Nephron (organoid): Measurements from ENCODE around the gene CLDN16.

Experiments used
- H3K27ac Mint-ChIP-seq, 3 experiments: 2 replicates each; pipeline ENCODE4 v1.8.0; 2020; ENCODE audit warnings: mixed read lengths in 3 of 3, mild to moderate bottlenecking in 2 of 3, moderate library complexity in 1 of 3
- H3K27me3 Mint-ChIP-seq: 2 replicates; pipeline ENCODE4 v1.8.0; 2021; ENCODE audit warnings: low read depth, mild to moderate bottlenecking, moderate library complexity, mixed read lengths
- H3K36me3 Mint-ChIP-seq: 2 replicates; pipeline ENCODE4 v1.8.0; 2020; ENCODE audit warnings: low read depth, mixed read lengths
- H3K4me1 Mint-ChIP-seq: 2 replicates; pipeline ENCODE4 v1.8.0; 2020; ENCODE audit warnings: mixed read lengths
- H3K4me3 Mint-ChIP-seq, 3 experiments: 2 replicates each; pipeline ENCODE4 v1.8.0; 2020; ENCODE audit warnings: mild to moderate bottlenecking in 3 of 3, mixed read lengths in 3 of 3, moderate library complexity in 2 of 3
- H3K9me3 Mint-ChIP-seq: 2 replicates; pipeline ENCODE4 v1.8.0; 2020; ENCODE audit warnings: mixed read lengths
- CTCF ChIP-seq, 3 experiments: fragments of 200-600 bp; sonication (generic); IDR thresholded peaks; one replicate each; pipeline ENCODE4 v1.5.0; 2021; ENCODE audit warnings: antibody characterized with exemption in 3 of 3; ENCODE audit not compliant: unreplicated experiment in 3 of 3

Gene CLDN16

GRCh38 chr3:190345878-190346277, 42.1 kb upstream of the CLDN16 start:
- Mint-ChIP-seq H3K4me3 (no peak overlapping the region), H3K27ac (peak overlapping the region; percentile 87 to 90 (median 88)), H3K9me3 (peaks cover 7% of the 10 kb centered on the region), H3K4me1 (peaks cover 13% of the 10 kb centered on the region), H3K27me3 (no peaks in the 10 kb centered on the region), H3K36me3 (no peaks in the 10 kb centered on the region)
- no peak for TF ChIP-seq CTCF (IDR thresholded peaks at IDR 0.05; ENCODE audit: unreplicated experiment in 3 of 3)

- Mint-ChIP-seq H3K9me3 (peaks cover 7% of the 10 kb centered on the region), H3K27ac (peak overlapping the region in 2 of 3 experiments; percentile 67 to 87), H3K4me1 (peaks cover 17% of the 10 kb centered on the region), H3K36me3 (no peaks in the 10 kb centered on the region), H3K27me3 (no peaks in the 10 kb centered on the region), H3K4me3 (no peak overlapping the region)
- TF ChIP-seq CTCF (IDR thresholded peaks at IDR 0.05; ENCODE audit: unreplicated experiment in 3 of 3), result no peak
These were observed 41.4 kb upstream of the CLDN16 start for GRCh38 chr3:190346541-190346940.

- TF ChIP-seq CTCF (IDR thresholded peaks at IDR 0.05; ENCODE audit: unreplicated experiment in 3 of 3), result no peak
- peaks cover 6% of the 10 kb centered on the region for H3K4me1 Mint-ChIP-seq
- no peaks in the 10 kb centered on the region for H3K27me3 Mint-ChIP-seq
- H3K9me3 Mint-ChIP-seq, result peaks cover 2% of the 10 kb centered on the region
- H3K36me3 Mint-ChIP-seq, result no peaks in the 10 kb centered on the region
- no peak overlapping the region for H3K4me3 Mint-ChIP-seq
- H3K27ac Mint-ChIP-seq, result no peak overlapping the region
These were observed 35.0 kb upstream of the CLDN16 start for GRCh38 chr3:190352861-190353457.

- Mint-ChIP-seq H3K4me3 (no peak overlapping the region), H3K27ac (no peak overlapping the region), H3K36me3 (no peaks in the 10 kb centered on the region)
These were observed 31.7 kb upstream of the CLDN16 start for GRCh38 chr3:190356246-190356645.

GRCh38 chr3:190357468-190357867, 30.5 kb upstream of the CLDN16 start:
- no peaks in the 10 kb centered on the region for H3K27me3 Mint-ChIP-seq
- TF ChIP-seq CTCF (IDR thresholded peaks at IDR 0.05; ENCODE audit: unreplicated experiment in 3 of 3), result no peak
- no peak overlapping the region for H3K27ac Mint-ChIP-seq
- no peaks in the 10 kb centered on the region for H3K36me3 Mint-ChIP-seq
- no peak overlapping the region for H3K4me3 Mint-ChIP-seq
- H3K4me1 Mint-ChIP-seq, result peaks cover 10% of the 10 kb centered on the region
- H3K9me3 Mint-ChIP-seq, result peaks cover 2% of the 10 kb centered on the region

More at GRCh38 chr3:190356246-190356645, 31.7 kb upstream of the CLDN16 start:
- Mint-ChIP-seq H3K9me3 (peaks cover 2% of the 10 kb centered on the region), H3K4me1 (peaks cover 2% of the 10 kb centered on the region), H3K27me3 (no peaks in the 10 kb centered on the region)
- no peak for TF ChIP-seq CTCF (IDR thresholded peaks at IDR 0.05; ENCODE audit: unreplicated experiment in 3 of 3)

- Mint-ChIP-seq H3K27ac (peak overlapping the region in 1 of 3 experiments; percentile 50), H3K4me1 (peaks cover 11% of the 10 kb centered on the region), H3K36me3 (no peaks in the 10 kb centered on the region), H3K27me3 (no peaks in the 10 kb centered on the region), H3K4me3 (no peak overlapping the region), H3K9me3 (no peaks in the 10 kb centered on the region)
- TF ChIP-seq CTCF (IDR thresholded peaks at IDR 0.05; ENCODE audit: unreplicated experiment in 3 of 3), result no peak
These were observed 28.1 kb upstream of the CLDN16 start for GRCh38 chr3:190359813-190360212.
